K562 treated with DMSO at 1 percent for 12 hours (cell line): ENCODE data around the gene PCDHA8. TPM values are rescaled to one million over a fixed set of nuclear protein-coding genes. Genes with fewer than 3 reads are reported as not detected.

ENCODE experiments used
- total RNA-seq: library from RNA; unstranded; fragments of 300-600 nt; gene quantifications from 2 replicates; pipeline ENCODE4 v1.2.3, GENCODE V29; 2022; ENCODE audit not compliant: insufficient read depth

Gene PCDHA8
- total RNA-seq, 1 experiment from 2014 or later = not detected

Other genes starting within 250 kb of the PCDHA8 start
- 0.75 and 1.0 TPM in 2 replicates for gene CD14, start 208.0 kb upstream of the PCDHA8 start, total RNA-seq
- 13.5 and 15.1 TPM in 2 replicates for gene TMCO6, start 201.7 kb upstream of the PCDHA8 start, total RNA-seq
- 208 and 301 TPM in 2 replicates for gene NDUFA2, start 193.6 kb upstream of the PCDHA8 start, total RNA-seq
- gene IK, start 193.4 kb upstream of the PCDHA8 start, total RNA-seq = 122 and 166 TPM in 2 replicates
- 26.9 and 42.6 TPM in 2 replicates for gene WDR55, start 176.3 kb upstream of the PCDHA8 start, total RNA-seq
- gene DND1, start 167.6 kb upstream of the PCDHA8 start, total RNA-seq = 1.4 and 2.0 TPM in 2 replicates
- 43.2 and 73.1 TPM in 2 replicates for gene HARS1, start 149.8 kb upstream of the PCDHA8 start, total RNA-seq
- gene HARS2, start 149.7 kb upstream of the PCDHA8 start, total RNA-seq = 15.7 and 21.4 TPM in 2 replicates
- 42.5 and 46.1 TPM in 2 replicates for gene ZMAT2, start 140.7 kb upstream of the PCDHA8 start, total RNA-seq
- gene PCDHA1, start 55.0 kb upstream of the PCDHA8 start, total RNA-seq = not detected in 2 replicates
- not detected in 2 replicates for gene PCDHA2, start 46.3 kb upstream of the PCDHA8 start, total RNA-seq
- gene PCDHA3, start 40.1 kb upstream of the PCDHA8 start, total RNA-seq = not detected in 2 replicates
- gene PCDHA4, start 34.1 kb upstream of the PCDHA8 start, total RNA-seq = not detected in 2 replicates
- gene PCDHA5, start 19.6 kb upstream of the PCDHA8 start, total RNA-seq = not detected in 2 replicates
- not detected in 2 replicates for gene PCDHA6, start 13.2 kb upstream of the PCDHA8 start, total RNA-seq
- gene PCDHA7, start 6.9 kb upstream of the PCDHA8 start, total RNA-seq = not detected in 2 replicates
- gene PCDHA9, start 7.2 kb downstream of the PCDHA8 start, total RNA-seq = not detected in 2 replicates
- not detected in 2 replicates for gene PCDHA10, start 14.7 kb downstream of the PCDHA8 start, total RNA-seq
- gene PCDHA11, start 27.8 kb downstream of the PCDHA8 start, total RNA-seq = not detected in 2 replicates
- not detected in 2 replicates for gene PCDHA12, start 34.1 kb downstream of the PCDHA8 start, total RNA-seq
- gene PCDHA13, start 40.9 kb downstream of the PCDHA8 start, total RNA-seq = not detected in 2 replicates
- gene PCDHAC1, start 85.1 kb downstream of the PCDHA8 start, total RNA-seq = not detected in 2 replicates
- not detected in 2 replicates for gene PCDHAC2, start 125.3 kb downstream of the PCDHA8 start, total RNA-seq
- not detected in 2 replicates for gene PCDHB1, start 210.2 kb downstream of the PCDHA8 start, total RNA-seq